ENCODE data around the gene PCNP.
A peak's percentile ranks its signal among the peaks of the same experiment; 100 is the strongest.
"Not testable (repeated sequence)": the region's sequence is repeated elsewhere in the genome, so short reads cannot be mapped to it uniquely, and the experiment has no call there.

The PCNP gene

DNA sequence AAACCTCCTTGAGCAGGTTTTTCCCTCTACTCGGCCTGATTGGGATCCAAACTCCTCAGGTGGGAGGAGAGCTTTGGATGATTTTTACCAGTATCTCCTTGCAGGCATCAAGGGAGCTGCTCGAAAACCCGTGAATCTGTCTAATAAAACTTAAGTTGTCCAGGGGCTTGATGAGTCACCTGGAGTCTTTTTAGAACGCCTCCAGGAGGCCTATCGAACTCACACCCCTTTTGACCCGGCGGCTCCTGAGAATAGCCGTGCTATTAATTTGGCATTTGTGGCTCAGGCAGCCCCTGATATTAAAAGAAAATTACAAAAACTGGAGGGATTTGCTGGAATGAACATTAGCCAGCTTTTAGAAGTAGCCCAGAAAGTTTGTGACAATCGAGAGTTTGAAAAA lies 61.4 kb downstream of the PCNP start:
- DNase-seq (ENCODE audit: extremely low read depth, low read depth): no peak
- TF ChIP-seq, protein P1, sequence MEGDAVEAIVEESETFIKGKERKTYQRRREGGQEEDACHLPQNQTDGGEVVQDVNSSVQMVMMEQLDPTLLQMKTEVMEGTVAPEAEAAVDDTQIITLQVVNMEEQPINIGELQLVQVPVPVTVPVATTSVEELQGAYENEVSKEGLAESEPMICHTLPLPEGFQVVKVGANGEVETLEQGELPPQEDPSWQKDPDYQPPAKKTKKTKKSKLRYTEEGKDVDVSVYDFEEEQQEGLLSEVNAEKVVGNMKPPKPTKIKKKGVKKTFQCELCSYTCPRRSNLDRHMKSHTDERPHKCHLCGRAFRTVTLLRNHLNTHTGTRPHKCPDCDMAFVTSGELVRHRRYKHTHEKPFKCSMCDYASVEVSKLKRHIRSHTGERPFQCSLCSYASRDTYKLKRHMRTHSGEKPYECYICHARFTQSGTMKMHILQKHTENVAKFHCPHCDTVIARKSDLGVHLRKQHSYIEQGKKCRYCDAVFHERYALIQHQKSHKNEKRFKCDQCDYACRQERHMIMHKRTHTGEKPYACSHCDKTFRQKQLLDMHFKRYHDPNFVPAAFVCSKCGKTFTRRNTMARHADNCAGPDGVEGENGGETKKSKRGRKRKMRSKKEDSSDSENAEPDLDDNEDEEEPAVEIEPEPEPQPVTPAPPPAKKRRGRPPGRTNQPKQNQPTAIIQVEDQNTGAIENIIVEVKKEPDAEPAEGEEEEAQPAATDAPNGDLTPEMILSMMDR (IDR thresholded peaks at IDR 0.05; ENCODE audit: low read depth, low read length): no peak

DNA sequence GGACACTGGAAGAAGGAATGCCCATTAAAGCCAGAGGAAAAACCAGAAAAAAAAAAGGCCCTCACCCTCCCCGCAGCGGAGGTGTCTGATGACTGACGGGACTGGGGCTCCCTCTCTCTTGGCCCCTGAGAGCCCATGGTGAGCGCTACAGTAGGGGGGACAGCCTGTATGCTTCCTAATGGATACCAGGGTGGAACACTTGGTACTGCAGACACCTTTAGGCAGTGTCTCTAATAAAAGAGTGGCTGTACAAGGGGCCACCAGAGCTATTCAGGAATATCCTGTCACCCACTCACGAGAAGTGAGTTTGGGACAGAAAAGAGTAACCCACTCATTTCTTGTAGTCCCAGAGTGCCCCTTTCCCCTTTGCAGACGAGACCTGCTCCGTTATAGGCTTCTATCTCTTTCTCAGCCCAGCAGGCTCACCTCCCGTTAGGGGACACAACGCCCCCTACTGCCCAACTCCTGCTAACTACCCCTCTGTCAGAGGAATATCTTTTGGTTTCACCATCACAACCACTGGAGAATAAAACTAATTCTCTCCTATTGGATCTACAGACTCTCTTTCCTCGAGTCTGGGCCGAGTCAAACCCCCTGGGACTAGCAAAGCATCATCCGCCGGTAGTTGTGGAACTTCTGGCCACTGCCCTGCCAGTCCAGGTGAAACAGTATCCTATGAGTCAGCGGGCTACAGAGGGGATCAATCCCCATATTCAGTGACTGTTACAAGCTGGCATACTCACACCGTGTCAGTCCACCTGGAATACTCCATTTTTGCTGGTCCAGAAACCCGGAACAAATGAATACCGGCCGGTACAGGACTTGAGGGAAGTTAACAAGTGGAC lies 62.2 kb downstream of the PCNP start:
- TF ChIP-seq, protein P1 (IDR thresholded peaks at IDR 0.05; ENCODE audit: low read depth, low read length): peak; percentile 55
- no peak for DNase-seq (ENCODE audit: extremely low read depth, low read depth)

- DNase-seq (ENCODE audit: extremely low read depth, low read depth): no peak
- TF ChIP-seq, protein P1 (IDR thresholded peaks at IDR 0.05; ENCODE audit: low read depth, low read length): no peak
Measured at GRCh38 chr3:101637451-101637850, 63.5 kb downstream of the PCNP start.

- TF ChIP-seq, protein P1 (IDR thresholded peaks at IDR 0.05; ENCODE audit: low read depth, low read length): no peak
- DNase-seq (ENCODE audit: extremely low read depth, low read depth): no peak
Measured at GRCh38 chr3:101638261-101638745, 64.3 kb downstream of the PCNP start.

GRCh38 chr3:101639280-101639963 lies 65.4 kb downstream of the PCNP start:
- no peak for DNase-seq (ENCODE audit: extremely low read depth, low read depth)
- TF ChIP-seq, protein P1 (IDR thresholded peaks at IDR 0.05; ENCODE audit: low read depth, low read length): no peak

DNA sequence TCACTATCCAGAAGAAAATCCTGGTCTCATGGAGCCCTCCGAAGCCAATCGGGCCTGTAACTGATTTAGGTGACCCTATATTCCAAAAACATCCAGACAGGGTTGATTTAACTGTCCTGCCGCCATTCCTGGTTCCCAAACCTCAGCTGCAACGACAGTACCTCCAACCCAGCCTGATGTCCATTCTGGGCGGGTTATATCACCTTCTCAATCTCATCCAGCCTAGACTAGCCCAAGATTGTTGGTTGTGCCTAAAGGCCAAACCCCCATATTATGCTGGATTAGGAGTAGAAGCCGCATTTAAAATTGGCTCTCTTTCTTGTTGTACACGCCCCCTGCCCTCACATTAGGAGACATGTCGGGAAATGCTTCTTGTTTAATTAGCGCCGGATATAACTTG lies 66.3 kb downstream of the PCNP start:
- no peak for DNase-seq (ENCODE audit: extremely low read depth, low read depth)
- TF ChIP-seq, protein P1 (IDR thresholded peaks at IDR 0.05; ENCODE audit: low read depth, low read length): no peak

GRCh38 chr3:101641397-101642115 lies 67.6 kb downstream of the PCNP start:
- DNase-seq (ENCODE audit: extremely low read depth, low read depth): not testable (repeated sequence)

Data from AG09319 (cell line).